ENCODE data around the gene LRP1B.

LRP1B gene

GRCh38 chr2:141440072-141440635 is 690.7 kb downstream of the LRP1B start:
- no peak for DNase-seq (ENCODE audit: low read depth in 2 of 2)

- no peak for DNase-seq (ENCODE audit: low read depth in 2 of 2)
Measured at GRCh38 chr2:141439524-141439923, 691.3 kb downstream of the LRP1B start.

- DNase-seq (ENCODE audit: low read depth in 2 of 2): no peak
Measured at GRCh38 chr2:141438536-141438935, 692.3 kb downstream of the LRP1B start.

- DNase-seq (ENCODE audit: low read depth in 2 of 2): no peak
Measured at GRCh38 chr2:141437521-141437920, 693.3 kb downstream of the LRP1B start.

GRCh38 chr2:141423124-141423523 is 707.7 kb downstream of the LRP1B start:
- DNase-seq (ENCODE audit: low read depth in 2 of 2): no peak

- no peak for DNase-seq (ENCODE audit: low read depth in 2 of 2)
Measured at GRCh38 chr2:141417246-141417797, 713.5 kb downstream of the LRP1B start.

- no peak for DNase-seq (ENCODE audit: low read depth in 2 of 2)
Measured at GRCh38 chr2:141411419-141411818, 719.4 kb downstream of the LRP1B start.

DNA sequence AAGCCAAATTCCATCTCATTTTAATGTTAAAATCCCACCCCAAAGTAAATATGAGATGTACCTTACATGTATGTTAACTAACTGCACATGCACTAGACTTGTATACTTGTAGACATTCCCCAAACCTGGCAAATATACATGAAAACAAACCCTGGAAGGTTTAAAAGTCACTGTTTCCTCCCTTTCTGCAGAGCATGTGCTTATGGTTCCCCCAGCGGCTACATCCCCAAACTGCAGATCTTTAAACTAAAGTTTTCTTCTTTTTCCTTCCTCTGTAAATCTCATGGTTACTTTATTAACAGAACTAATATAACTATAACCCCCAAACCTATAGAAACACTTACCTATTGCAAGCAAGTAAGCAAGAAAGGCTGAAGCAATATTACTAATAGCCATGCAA is 731.5 kb downstream of the LRP1B start:
- no peak for DNase-seq (ENCODE audit: low read depth in 2 of 2)

DNA sequence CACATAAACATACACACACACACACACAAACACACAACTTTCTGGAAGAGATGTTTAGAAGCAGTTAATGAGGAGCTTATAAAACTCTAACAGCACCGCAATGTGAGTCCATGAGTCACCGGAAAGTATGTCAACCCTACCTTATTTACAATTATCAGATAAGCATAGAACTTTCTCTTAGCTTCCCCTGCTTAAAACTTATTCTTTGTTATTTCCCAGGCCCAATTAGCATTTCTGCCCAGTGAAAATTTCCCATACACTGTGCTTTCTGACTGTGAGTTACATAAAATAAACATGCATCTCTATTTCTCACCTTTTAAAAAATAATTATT is 737.6 kb downstream of the LRP1B start:
- DNase-seq (ENCODE audit: low read depth in 2 of 2): no peak

- DNase-seq (ENCODE audit: low read depth in 2 of 2): no peak
Measured at GRCh38 chr2:141392517-141393213, 738.2 kb downstream of the LRP1B start.

GRCh38 chr2:141386168-141386567 is 744.6 kb downstream of the LRP1B start:
- DNase-seq (ENCODE audit: low read depth in 2 of 2): no peak

GRCh38 chr2:141384676-141385075 is 746.1 kb downstream of the LRP1B start:
- DNase-seq (ENCODE audit: low read depth in 2 of 2): no peak

DNA sequence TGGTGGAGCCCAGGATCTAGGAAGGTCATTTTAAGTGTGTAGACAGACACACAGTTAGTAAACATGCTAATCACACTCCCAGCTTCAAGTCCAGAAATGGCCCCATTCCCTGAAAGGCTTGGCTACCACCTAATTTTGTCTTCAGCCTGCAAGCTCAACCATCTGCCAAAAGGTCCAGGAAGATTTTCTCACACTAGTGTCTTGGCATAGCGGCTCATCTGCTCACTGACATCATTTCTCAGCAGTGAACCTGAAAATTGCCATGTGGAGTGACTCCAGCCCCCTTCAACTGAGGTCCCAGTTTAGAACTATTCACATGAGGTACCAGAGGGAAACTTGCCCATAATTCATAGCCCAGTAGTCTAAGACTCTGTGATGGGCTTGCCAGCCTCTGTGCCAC is 748.9 kb downstream of the LRP1B start:
- DNase-seq (ENCODE audit: low read depth in 2 of 2): no peak

DNA sequence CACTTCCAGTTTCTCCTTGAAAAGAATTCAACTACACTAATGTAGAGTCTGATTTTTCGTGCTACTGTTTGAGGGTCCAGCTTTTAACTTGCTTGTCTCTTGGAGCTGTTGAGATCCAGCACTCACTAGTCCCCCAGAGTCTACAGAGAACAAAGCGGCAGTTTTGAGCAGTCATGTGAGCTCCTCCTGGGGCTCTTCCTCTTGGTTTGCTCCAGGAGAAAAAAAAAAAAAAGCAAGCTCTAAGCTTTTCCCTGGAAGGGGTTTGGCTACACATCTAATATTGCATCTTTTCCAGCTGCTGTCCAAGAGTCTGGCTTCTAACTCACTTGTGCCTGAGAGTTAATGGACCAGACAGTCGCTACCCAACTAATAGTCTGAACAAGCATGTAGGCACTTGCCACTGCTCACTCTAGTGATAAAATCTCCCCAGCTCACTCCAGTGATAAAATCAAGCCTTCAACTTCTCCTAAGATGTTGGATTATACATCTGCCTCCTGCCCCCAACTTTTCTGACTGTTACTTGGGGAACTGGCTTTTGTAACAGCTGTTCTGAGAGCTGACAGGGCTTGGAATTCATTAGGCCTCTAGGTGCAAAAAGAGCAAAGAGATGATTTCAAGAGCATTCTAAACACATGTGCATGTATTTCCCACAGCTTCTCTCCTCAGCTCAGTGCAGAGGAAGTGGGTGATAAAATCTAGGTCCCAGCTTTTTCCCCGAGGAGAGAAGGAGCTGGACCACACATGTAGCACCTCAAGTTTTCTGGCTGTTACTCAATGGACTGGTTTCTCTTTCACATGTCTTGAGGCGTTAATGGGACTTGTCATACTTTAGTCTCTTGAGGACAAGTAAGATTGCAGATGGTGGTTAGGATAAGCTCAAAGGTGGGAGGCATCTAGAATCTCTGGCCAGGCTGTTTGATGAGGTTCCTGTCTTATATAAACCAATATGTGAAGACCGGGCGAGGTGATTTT is 750.5 kb downstream of the LRP1B start:
- DNase-seq (ENCODE audit: low read depth in 2 of 2): no peak

- DNase-seq (ENCODE audit: low read depth in 2 of 2): no peak
Measured at GRCh38 chr2:141364821-141365220, 766.0 kb downstream of the LRP1B start.

GRCh38 chr2:141362311-141362710 is 768.5 kb downstream of the LRP1B start:
- no peak for DNase-seq (ENCODE audit: low read depth in 2 of 2)

GRCh38 chr2:141348481-141348880 is 782.3 kb downstream of the LRP1B start:
- no peak for DNase-seq (ENCODE audit: low read depth in 2 of 2)

- no peak for DNase-seq (ENCODE audit: low read depth in 2 of 2)
Measured at GRCh38 chr2:141341444-141341843, 789.4 kb downstream of the LRP1B start.

- DNase-seq (ENCODE audit: low read depth in 2 of 2): no peak
Measured at GRCh38 chr2:141331127-141331526, 799.7 kb downstream of the LRP1B start.

- DNase-seq (ENCODE audit: low read depth in 2 of 2): no peak
Measured at GRCh38 chr2:141329964-141330363, 800.9 kb downstream of the LRP1B start.

DNA sequence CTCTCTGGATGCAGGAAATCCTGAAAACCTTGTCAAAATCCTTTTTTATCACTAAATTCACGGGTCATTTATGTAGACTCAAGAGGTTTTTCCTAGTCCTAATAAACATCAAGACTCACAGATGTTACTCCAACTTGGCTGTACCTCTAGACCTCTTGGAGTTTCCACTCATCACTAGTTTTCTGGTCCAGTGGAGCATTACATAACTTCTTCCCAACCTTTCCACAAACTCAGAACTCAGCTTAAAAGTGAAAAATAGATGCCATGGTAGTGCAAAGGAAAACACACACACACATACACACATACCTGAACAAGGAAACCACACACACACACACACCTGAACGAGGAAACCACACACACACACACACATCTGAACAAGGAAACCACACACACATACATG is 807.2 kb downstream of the LRP1B start:
- no peak for DNase-seq (ENCODE audit: low read depth in 2 of 2)

DNA sequence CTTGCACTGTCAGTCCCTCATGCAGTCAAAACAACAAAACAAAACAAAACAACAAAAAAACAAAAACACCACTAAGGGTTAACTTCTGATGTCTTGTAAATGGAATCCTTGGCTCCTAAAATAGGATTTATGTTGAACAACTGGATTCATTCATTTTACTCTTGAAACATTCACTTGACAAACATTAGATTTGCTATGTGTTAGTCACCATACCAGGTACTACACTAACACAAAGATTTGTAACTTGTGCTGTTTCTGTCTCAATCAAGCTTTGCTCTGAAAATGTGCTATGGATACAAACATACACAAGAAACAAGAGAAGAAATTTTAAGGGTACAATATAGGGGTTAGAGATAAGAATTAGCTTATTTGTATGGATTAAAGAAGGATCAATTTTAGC is 812.8 kb downstream of the LRP1B start:
- DNase-seq (ENCODE audit: low read depth in 2 of 2): no peak

- DNase-seq (ENCODE audit: low read depth in 2 of 2): no peak
Measured at GRCh38 chr2:141316606-141317005, 814.2 kb downstream of the LRP1B start.
